ENCODE measurements around the gene HCFC1.

GRCh38 chrX:153981771-153982533 lies 10.3 kb upstream of the HCFC1 start:
- no peak for TF ChIP-seq REST (IDR thresholded peaks at IDR 0.05)
- TF ChIP-seq MAX (IDR thresholded peaks at IDR 0.05): no peak
- no peak for TF ChIP-seq TFCP2L1 (CRISPR knock-in tag; IDR thresholded peaks at IDR 0.05)
- no peak for TF ChIP-seq SMC3 (IDR thresholded peaks at IDR 0.05)
- TF ChIP-seq RAD21 (conservative IDR thresholded peaks at IDR 0.05 in 1 of 2, IDR thresholded peaks at IDR 0.05 in 1 of 2): no peak
- TF ChIP-seq, protein P1, sequence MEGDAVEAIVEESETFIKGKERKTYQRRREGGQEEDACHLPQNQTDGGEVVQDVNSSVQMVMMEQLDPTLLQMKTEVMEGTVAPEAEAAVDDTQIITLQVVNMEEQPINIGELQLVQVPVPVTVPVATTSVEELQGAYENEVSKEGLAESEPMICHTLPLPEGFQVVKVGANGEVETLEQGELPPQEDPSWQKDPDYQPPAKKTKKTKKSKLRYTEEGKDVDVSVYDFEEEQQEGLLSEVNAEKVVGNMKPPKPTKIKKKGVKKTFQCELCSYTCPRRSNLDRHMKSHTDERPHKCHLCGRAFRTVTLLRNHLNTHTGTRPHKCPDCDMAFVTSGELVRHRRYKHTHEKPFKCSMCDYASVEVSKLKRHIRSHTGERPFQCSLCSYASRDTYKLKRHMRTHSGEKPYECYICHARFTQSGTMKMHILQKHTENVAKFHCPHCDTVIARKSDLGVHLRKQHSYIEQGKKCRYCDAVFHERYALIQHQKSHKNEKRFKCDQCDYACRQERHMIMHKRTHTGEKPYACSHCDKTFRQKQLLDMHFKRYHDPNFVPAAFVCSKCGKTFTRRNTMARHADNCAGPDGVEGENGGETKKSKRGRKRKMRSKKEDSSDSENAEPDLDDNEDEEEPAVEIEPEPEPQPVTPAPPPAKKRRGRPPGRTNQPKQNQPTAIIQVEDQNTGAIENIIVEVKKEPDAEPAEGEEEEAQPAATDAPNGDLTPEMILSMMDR (IDR thresholded peaks at IDR 0.05): no peak
- TF ChIP-seq POLR2A (IDR thresholded peaks at IDR 0.05; ENCODE audit: low read length): no peak

All from A549 (cell line).